NT2/D1 (cell line): Measurements from ENCODE around the gene OR52H1.

Experiments used
- SUZ12 ChIP-seq: IDR thresholded peaks from 2 replicates; pipeline ENCODE4 v1.6.1; 2011; ENCODE audit not compliant: insufficient read length, insufficient read depth; ENCODE audit errors: extremely low read depth
- YY1 ChIP-seq: IDR thresholded peaks from 2 replicates; pipeline ENCODE4 v1.6.1; 2011; ENCODE audit not compliant: insufficient read length, insufficient read depth
- ZNF274 ChIP-seq: IDR thresholded peaks from 2 replicates; pipeline ENCODE4 v1.6.1; 2011; ENCODE audit warnings: mild to moderate bottlenecking, low read depth, low read length

DNA sequence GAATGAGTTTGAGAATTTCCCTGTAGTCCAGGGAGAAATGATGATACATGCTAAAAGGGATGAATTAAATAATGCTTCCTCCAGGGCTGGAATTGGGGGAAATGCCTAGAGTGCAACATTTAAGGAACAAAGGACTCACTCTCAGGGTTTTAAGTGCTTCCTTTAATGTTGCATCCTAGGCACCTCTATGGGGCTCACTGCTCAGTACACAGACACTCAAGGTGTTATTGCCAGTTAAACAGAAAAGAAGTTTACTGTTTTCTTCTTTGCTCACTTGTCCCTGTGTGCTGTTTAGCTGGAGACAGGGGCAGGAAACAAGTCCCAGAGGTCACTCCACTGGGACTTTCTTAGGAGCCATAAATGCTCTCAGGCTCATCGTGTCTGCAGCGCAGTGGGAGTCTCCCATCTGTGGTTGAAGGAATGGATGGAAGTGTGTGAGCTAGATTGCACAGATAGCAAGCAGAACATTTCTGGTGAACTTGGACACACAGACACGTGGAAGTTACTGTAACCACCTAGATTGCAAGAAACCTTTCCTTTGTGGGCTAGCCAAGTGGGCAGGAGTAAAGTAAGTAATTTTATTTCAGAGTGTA lies 8.4 kb upstream of the OR52H1 start:
- TF ChIP-seq YY1: no peak
- no peak for TF ChIP-seq SUZ12
- TF ChIP-seq ZNF274: no peak
